HFF-Myc (cell line): ENCODE measurements around the gene TRAM2.

Experiments
- DNase-seq: peaks from one replicate; pipeline ENCODE4 v3.0.0-alpha.2; 2011; ENCODE audit warnings: low read depth; ENCODE audit errors: extremely low read depth
- H3K4me3 ChIP-seq: replicated peaks from 2 replicates; pipeline ENCODE4 v1.5.1; 2011; ENCODE audit warnings: low read depth, mild to moderate bottlenecking, control low read depth, low read length
- TF ChIP-seq, protein P1 (sequence below): IDR thresholded peaks from 2 replicates; pipeline ENCODE4 v1.5.1; 2012; ENCODE audit warnings: mild to moderate bottlenecking, low read depth, low read length, control low read depth; ENCODE audit errors: missing control alignments

The TRAM2 gene

DNA sequence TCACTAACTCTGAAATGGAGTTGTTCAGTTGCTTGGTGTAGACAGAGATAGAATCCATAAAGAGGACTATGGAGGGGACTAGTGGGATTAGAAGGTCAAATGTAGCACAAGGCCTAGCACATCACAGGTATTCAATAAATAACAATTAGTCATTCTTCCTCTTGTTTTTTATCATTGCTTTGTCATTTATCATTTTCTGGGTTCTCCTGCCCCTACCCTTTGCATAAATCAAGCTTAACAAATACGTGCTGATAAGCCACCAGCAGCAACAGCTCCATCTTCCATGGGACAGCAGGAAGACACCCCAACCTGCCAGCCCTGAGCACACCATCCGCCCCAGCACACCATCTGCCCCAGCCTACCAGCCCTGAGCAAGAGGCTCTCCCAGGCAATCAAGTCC lies 23.1 kb downstream of the TRAM2 start:
- no peak overlapping the region for H3K4me3 ChIP-seq
- TF ChIP-seq, protein P1, sequence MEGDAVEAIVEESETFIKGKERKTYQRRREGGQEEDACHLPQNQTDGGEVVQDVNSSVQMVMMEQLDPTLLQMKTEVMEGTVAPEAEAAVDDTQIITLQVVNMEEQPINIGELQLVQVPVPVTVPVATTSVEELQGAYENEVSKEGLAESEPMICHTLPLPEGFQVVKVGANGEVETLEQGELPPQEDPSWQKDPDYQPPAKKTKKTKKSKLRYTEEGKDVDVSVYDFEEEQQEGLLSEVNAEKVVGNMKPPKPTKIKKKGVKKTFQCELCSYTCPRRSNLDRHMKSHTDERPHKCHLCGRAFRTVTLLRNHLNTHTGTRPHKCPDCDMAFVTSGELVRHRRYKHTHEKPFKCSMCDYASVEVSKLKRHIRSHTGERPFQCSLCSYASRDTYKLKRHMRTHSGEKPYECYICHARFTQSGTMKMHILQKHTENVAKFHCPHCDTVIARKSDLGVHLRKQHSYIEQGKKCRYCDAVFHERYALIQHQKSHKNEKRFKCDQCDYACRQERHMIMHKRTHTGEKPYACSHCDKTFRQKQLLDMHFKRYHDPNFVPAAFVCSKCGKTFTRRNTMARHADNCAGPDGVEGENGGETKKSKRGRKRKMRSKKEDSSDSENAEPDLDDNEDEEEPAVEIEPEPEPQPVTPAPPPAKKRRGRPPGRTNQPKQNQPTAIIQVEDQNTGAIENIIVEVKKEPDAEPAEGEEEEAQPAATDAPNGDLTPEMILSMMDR, result no peak
- DNase-seq, result no peak

DNA sequence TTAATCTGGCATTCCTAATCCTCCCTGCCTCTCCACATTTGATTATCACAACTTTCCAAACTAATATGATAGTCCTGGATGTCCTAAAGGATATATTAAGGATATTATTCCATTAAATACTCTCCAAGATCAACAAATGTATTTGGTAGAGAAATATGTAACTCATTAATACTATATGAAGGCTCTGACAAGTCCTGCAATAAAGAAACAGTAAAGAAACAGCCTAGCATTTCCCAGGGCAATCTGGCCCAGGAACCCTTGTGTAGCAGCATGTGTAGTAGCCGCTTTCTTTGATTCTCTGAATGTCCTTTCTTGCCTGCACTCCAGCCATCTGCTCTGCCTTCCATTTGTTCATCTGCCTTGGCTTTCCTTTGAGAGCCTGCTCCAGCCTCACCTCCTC lies 23.7 kb downstream of the TRAM2 start:
- no peak overlapping the region for H3K4me3 ChIP-seq
- TF ChIP-seq, protein P1, result no peak
- DNase-seq, result no peak

DNA sequence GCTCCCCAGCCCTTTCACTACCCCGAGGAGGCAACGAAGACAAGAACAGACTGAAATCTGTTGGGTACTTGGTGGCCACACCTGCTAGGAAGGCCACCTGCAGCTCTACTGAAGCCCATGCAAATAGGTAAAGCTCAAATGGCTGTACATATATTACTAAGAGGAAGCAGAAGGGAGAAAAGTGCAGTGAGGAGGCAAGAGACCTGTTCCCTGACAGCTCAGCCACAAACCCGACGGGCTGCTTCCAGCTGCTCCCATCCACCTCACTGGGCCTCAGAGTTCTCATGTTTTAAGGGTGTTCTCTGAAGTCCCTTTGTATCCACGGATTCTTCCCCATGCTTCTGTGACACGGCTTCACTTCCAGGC lies 24.6 kb downstream of the TRAM2 start:
- TF ChIP-seq, protein P1, result no peak
- DNase-seq, result no peak

DNA sequence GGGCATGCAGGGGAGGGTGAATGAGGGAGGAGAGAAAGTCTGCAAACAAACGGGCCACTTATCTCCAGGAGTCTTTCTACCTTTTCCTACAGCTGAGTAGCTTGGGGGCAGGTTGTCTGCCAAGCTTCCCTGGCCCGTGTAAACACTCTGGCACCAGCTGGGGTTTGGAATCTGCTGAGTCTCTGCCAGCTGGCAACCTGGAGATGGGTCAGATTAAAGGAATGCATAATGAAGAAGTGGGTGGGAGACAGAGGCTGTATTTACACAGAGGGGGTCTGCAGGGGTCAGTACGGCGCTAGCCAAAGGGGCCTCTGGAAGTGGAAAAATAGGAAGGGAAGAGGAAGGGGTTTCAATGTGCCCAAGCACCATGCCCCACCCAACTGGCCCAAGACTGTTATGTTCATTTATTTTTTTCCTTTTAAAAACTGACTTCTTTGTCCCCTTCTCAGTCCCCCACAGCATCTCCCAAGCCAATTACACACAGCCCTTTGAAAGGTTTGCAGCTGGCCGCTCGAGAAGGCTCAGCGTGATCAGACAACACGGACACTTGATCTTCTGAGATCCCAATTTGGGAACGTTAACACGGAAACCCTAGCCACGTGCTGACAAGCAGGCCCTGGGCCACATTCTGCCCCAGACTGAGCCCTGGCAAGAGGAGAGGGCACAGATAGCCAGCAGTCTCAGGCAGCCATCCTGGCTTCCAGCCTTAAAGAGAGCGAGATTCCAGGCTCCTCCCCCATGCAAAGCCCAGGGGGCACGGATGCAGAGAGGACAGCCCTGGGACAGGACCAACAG lies 25.2 kb downstream of the TRAM2 start:
- no peak for DNase-seq
- TF ChIP-seq, protein P1, result no peak
- no peak overlapping the region for H3K4me3 ChIP-seq

More for the DNA sequence above, 24.6 kb downstream of the TRAM2 start:
- no peak overlapping the region for H3K4me3 ChIP-seq

DNA sequence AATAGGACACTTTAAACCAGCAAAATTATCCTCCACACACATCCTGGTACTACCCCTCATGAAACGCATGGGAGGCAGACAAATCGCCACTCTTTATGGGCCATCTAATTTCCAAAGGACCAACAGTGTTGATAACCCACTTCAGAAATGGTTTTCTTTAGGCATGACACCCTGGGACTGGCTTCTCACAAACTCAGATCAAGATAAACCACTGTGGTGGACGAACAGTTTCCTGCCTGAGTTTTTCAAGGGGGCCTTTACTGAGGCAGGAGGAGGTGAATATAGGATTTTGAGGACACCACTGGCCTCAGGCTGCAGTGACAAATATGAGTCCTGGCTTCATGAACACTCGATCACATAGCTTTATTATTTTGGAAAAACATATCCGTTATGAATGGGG lies 26.0 kb downstream of the TRAM2 start:
- no peak for DNase-seq
- TF ChIP-seq, protein P1, result no peak
- no peak overlapping the region for H3K4me3 ChIP-seq

DNA sequence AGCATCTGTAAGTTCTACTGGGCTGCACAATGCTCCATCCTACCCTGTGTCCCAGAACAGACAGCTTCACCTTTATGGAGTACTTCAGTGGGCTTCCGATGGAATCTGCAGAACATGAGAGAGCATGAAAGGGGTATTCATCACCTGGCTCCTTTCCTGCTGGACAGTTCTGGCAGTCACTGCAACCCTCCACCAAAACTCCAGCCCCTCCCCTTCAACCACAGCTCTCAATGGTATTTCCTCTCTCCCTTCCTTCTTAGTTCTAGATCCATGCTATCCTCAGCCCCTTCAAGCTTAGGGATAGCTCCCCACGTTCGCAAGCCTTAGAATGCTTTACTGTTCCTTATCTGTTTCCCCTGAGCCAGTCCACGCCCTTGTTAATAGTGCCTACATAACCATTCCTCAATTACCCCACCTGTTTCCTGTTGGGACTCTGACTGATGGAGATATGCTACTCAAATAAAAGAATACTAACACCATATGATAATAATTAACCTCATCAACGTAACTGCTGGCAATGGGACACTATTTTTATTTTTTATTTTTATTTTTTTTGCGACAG lies 26.8 kb downstream of the TRAM2 start:
- no peak for DNase-seq
- no peak overlapping the region for H3K4me3 ChIP-seq
- TF ChIP-seq, protein P1, result no peak

DNA sequence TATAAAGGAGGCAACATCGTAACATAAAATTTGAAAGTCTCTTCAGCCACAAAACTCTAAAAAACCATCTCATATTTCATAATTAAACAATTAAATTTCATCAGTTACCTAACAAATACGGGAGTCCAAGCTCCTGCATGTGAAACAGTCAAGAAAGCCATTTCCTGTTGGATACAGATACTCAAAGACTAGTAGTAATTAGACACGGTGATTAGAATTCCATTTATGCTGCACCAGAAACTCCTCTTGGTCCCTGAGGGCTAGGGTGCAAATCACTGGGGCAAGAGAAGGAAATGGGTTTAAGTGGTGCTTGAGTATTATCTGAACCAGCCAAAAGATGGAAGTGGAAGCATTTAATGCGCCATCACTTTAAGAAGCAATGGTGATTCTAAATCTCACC lies 27.4 kb downstream of the TRAM2 start:
- TF ChIP-seq, protein P1, result no peak
- DNase-seq, result no peak
- H3K4me3 ChIP-seq, result no peak overlapping the region
